Dendritic cell treated with granulocyte-macrophage colony-stimulating factor and Interleukin-4, amounts not matched to agents 40 ng/mL and 50 ng/mL, for 4 days (primary cell): ENCODE results near the gene C4B.
"Not testable (repeated sequence)": the region's sequence is repeated elsewhere in the genome, so short reads cannot be mapped to it uniquely, and the experiment has no call there.

ENCODE experiments used
- H3K27ac Mint-ChIP-seq: one replicate; pipeline ENCODE4 v1.8.0; 2022; ENCODE audit warnings: mild to moderate bottlenecking, mixed read lengths
- H3K27me3 Mint-ChIP-seq: one replicate; pipeline ENCODE4 v1.8.0; 2022; ENCODE audit warnings: mild to moderate bottlenecking, mixed read lengths
- H3K36me3 Mint-ChIP-seq: one replicate; pipeline ENCODE4 v1.8.0; 2022; ENCODE audit warnings: low read depth, mixed read lengths
- H3K4me1 Mint-ChIP-seq: one replicate; pipeline ENCODE4 v1.8.0; 2022; ENCODE audit warnings: low read depth, mixed read lengths
- H3K4me3 Mint-ChIP-seq: one replicate; pipeline ENCODE4 v1.8.0; 2022; ENCODE audit warnings: mild to moderate bottlenecking, moderate library complexity, mixed read lengths
- H3K9me3 Mint-ChIP-seq: one replicate; pipeline ENCODE4 v1.8.0; 2022; ENCODE audit warnings: mixed read lengths
- intact Hi-C: fragments of 100-400 bp; cut with micrococcal nuclease; formaldehyde crosslinking; loops from one replicate; pipeline ENCODE4 v1.15.0; 2022

Gene C4B

GRCh38 chr6:32014547-32014946 lies at the start of gene C4B:
C4B (plus strand) TSS chr6:32014795; CDS start chr6:32014846, 51 bp downstream.
- H3K27me3 Mint-ChIP-seq, H3K4me3 Mint-ChIP-seq, H3K27ac Mint-ChIP-seq, H3K4me1 Mint-ChIP-seq, intact Hi-C loops, H3K36me3 Mint-ChIP-seq, H3K9me3 Mint-ChIP-seq: not testable (repeated sequence)

- H3K9me3 Mint-ChIP-seq = no peaks in the 10 kb centered on the region
- no peaks in the 10 kb centered on the region for H3K27me3 Mint-ChIP-seq
- no peak overlapping the region for H3K4me3 Mint-ChIP-seq
- H3K4me1 Mint-ChIP-seq = peaks cover 19% of the 10 kb centered on the region
- intact Hi-C loops = no loop called here
- H3K36me3 Mint-ChIP-seq = peaks cover 100% of the 10 kb centered on the region
- H3K27ac Mint-ChIP-seq = no peak overlapping the region
Measured at GRCh38 chr6:31965700-31966099, 48.9 kb upstream of the C4B start.

DNA sequence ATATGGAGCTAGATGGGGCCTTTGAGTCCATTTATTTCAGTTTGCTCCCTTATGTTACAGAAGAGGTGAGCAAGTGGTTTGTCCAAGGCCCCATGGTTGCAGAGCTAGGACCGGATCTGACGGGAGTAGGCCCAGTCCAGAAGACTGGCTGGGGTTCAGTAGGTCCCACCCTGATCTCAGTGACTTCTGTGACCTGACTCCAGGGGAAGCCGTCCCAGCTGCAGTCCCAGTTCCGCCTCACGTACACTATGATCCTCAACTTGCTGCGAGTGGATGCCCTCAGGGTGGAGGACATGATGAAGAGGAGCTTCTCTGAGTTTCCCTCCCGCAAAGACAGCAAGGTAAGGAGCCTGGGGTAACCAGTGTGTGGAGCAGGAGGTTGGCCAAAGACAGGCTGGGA lies 48.1 kb upstream of the C4B start:
- Mint-ChIP-seq H3K27me3 (no peaks in the 10 kb centered on the region), H3K4me3 (no peak overlapping the region), H3K36me3 (peaks cover 93% of the 10 kb centered on the region), H3K9me3 (no peaks in the 10 kb centered on the region), H3K4me1 (peaks cover 25% of the 10 kb centered on the region), H3K27ac (no peak overlapping the region)
- intact Hi-C loops = no loop called here

DNA sequence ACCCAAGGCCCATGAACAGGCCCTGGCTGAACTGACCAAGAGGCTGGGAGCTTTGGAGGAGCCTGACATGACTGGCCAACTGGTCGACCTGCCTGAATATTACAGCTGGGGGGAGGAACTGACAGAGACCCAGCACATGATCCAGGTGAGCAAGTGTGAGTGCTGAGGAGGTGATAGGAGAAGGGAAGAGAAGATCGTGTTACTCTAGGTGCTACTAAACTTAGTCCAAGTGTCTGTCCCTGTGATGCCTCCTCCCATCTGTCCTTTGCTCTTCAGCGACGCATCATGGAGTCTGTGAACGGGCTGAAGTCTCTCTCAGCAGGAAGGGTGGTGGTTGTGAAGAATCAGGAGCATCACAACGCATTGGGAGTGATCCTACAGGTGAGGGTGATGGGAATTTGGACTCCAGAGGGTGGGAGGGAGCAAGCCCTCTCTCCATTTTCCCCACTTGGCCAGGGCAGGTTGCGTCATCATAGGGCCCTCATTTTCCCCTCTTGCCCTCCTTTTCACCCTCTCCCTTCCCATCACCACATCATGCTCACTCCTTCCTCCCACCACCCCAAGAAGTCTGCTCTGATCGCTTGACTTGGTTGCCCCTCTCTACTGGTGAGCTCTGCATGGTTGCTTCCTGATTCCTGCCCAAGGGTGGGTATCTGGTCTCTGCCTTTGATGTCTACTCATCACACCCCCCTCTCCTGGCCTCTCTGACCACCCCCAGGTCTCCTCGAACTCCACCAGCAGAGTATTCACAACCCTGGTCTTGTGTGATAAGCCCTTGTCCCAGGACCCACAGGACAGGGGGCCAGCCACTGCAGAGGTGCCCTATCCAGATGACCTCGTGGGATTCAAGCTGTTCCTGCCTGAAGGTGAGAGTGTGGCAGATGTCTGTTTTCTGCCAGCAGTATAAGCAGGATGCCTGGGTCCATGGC lies 47.3 kb upstream of the C4B start:
- H3K36me3 Mint-ChIP-seq = peaks cover 87% of the 10 kb centered on the region
- no peaks in the 10 kb centered on the region for H3K27me3 Mint-ChIP-seq
- no peaks in the 10 kb centered on the region for H3K9me3 Mint-ChIP-seq
- H3K4me1 Mint-ChIP-seq = peaks cover 23% of the 10 kb centered on the region
- no peak overlapping the region for H3K4me3 Mint-ChIP-seq
- no peak overlapping the region for H3K27ac Mint-ChIP-seq
- intact Hi-C loops = no loop called here

GRCh38 chr6:31967926-31968320 lies 46.7 kb upstream of the C4B start:
- Mint-ChIP-seq H3K36me3 (peaks cover 87% of the 10 kb centered on the region), H3K4me1 (peaks cover 28% of the 10 kb centered on the region), H3K27me3 (no peaks in the 10 kb centered on the region), H3K27ac (no peak overlapping the region), H3K4me3 (no peak overlapping the region), H3K9me3 (no peaks in the 10 kb centered on the region)
- intact Hi-C loops = no loop called here

DNA sequence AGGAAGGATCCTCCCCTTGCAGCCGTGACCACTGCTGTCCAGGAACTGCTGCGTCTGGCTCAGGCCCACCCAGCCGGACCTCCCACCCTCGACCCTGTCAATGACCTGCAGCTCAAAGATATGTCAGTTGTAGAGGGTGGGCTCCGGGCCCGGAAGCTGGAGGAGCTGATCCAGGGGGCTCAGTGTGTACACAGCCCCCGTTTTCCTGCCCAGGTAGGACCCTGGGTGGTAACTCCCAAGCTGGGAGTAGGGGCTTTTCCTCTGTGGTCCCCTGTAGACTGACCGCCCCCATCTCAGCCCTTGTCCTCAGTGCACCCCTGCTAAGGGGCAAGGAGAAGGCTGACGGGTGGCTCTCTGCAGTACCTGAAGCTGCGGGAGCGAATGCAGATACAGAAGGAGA lies 46.3 kb upstream of the C4B start:
- H3K4me3 Mint-ChIP-seq = no peak overlapping the region
- intact Hi-C loops = no loop called here
- H3K36me3 Mint-ChIP-seq = peaks cover 84% of the 10 kb centered on the region
- H3K9me3 Mint-ChIP-seq = no peaks in the 10 kb centered on the region
- H3K4me1 Mint-ChIP-seq = peaks cover 32% of the 10 kb centered on the region
- H3K27me3 Mint-ChIP-seq = no peaks in the 10 kb centered on the region
- H3K27ac Mint-ChIP-seq = no peak overlapping the region

GRCh38 chr6:31968791-31969711 lies 45.5 kb upstream of the C4B start:
- Mint-ChIP-seq H3K4me3 (no peak overlapping the region), H3K27ac (no peak overlapping the region), H3K36me3 (peaks cover 80% of the 10 kb centered on the region), H3K9me3 (no peaks in the 10 kb centered on the region), H3K4me1 (peaks cover 39% of the 10 kb centered on the region), H3K27me3 (no peaks in the 10 kb centered on the region)
- intact Hi-C loops = no loop called here

DNA sequence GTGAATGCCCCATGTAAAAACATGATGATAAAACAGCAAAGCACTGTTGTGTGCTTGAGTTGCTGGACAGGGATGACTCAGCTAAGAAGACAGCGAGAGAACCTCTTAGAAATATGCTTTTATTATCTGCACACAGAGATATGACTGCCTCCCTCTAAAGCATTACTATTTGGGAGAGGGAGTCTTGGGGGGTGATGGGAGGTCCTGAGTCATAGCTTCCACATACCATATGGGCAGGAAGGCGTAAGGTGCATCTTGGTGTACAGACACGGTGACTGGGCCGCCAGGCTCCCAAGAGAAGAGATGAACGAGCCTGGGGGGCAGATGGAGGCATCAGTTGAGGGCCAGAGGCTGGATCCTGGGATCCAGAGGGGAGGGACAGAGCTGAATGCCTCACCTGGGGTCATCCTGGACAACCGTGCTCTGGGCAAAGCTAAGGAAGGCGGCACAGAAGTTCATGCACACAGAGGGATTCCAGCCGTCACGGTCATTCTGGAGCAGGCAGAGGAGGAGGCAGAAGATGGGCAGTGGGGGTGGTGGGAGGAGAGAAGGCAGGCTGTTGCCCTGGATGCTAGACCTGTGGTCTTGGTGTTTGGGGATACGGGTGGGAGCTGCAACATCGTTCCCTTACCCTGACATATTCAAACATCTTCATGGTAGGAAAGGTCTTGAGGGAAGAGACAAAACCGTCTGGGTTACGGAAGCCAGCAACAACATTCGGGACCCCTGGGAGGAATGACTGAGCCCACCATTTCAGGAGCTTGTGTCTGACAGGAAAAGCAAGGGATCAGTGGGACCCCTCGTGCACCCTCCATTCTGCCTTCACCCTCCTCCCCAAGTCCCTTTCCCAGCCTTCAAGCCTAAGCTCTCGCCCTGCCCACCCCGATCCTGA lies 44.6 kb upstream of the C4B start:
- Mint-ChIP-seq H3K27me3 (no peaks in the 10 kb centered on the region), H3K27ac (peak overlapping the region; percentile 98), H3K9me3 (no peaks in the 10 kb centered on the region), H3K36me3 (peaks cover 76% of the 10 kb centered on the region), H3K4me1 (peaks cover 43% of the 10 kb centered on the region), H3K4me3 (no peak overlapping the region)
- intact Hi-C loops = no loop called here

DNA sequence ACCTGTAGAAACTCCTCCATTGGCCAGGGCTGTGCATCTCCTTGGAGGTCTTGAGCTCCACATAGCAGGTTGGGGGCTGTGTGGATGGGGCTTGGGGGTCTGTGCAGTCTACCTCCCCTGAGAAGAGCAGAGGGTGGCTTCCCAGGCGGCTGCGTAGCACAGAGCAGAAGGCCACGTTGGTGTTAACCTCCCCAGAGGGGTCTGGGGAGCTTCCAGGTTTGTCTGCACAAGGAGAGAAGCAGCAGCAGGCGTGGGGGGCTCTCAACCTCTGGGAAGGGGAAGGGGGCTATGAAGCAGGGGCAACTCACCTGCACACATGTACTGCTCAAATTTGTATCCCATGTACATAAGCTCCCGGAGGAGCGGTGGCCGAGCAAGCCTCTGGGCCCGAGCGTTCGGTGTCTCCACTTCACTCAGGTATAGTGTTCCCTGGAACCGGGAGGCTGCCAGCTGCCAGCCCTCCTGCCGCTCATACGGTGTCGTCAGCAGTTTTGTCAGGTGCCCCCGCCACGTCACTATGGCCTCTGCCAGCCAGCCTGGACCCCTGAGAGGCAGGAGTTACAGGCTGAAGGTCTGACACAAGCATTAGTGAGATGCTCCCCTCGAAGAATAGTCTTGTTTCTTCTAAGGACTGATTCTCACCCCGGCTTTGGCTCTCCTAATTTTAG lies 43.9 kb upstream of the C4B start:
- H3K4me3 Mint-ChIP-seq = peak overlapping the region; percentile 88

DNA sequence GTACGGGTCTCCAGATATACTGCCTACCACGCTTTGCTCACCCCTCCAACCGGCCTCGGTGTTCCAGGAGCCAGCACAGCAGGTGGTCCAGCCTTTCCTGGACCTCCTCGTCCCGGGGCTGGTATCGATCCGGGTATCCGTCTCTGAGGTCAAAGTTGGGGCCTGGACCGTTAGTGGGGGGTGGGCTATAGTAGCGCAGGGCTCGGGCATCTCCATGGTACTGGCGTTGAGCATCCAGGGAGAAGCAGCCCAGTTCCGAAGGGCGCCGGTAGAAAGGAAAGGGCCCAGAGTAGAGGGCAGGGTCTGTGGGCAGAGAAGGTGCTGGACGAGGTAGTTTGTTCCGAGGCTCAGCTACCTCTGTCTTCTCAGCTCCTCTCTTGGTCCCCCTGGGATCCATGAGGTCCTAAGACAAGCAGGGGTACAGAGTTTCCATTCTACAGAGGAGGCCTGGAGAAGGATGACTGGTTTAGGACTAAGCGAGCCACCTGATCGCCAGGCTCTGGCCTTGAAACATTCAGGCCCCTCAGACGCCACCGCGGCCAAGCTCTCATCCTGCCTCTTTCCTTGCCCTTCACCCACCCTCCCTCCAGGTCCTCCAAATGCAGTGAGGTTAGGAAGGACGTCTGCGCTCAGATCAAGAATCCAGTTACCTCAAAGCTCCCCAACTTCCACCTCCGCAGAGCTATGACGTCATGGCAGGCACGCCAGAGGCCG lies 43.2 kb upstream of the C4B start:
- intact Hi-C loops = no loop called here
- H3K9me3 Mint-ChIP-seq = no peaks in the 10 kb centered on the region

More for the DNA sequence above, 43.9 kb upstream of the C4B start:
- no peaks in the 10 kb centered on the region for H3K9me3 Mint-ChIP-seq
- H3K27ac Mint-ChIP-seq = peak overlapping the region; percentile 98
- intact Hi-C loops = no loop called here
- H3K4me1 Mint-ChIP-seq = peaks cover 43% of the 10 kb centered on the region
- no peaks in the 10 kb centered on the region for H3K27me3 Mint-ChIP-seq
- peaks cover 76% of the 10 kb centered on the region for H3K36me3 Mint-ChIP-seq

DNA sequence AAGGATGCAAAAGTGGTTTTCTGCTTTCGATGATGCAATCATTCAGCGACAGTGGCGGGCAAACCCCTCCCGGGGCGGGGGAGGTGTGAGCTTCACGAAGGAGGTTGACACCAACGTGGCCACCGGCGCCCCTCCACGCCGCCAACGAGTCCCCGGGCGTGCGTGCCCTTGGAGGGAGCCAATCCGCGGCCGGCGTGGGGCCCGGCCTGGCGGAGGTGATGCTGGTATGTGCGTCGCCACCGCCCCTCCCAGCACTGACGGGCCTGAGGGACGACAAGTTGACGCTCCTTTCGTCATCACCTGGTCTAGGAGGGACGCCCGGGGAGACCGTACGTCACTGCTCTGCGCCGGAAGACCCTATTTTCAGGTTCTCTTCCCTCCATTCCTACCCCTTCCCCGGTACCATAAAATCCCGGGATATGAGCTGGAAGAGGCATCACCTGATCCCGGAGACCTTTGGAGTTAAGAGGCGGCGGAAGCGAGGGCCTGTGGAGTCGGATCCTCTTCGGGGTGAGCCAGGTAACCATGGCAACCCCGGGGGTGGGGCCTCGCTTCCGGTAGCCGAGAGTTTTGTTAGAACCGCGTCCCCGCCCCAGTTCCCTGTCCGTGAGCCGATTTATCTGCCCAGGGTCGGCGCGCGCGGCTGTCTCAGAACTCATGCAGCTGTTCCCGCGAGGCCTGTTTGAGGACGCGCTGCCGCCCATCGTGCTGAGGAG lies 42.4 kb upstream of the C4B start, which contains the start of gene DXO:
DXO (minus strand) TSS at position 146 of the 716 bp plus-strand sequence. CDS start 463 bp downstream, outside the sequence.
- peaks cover 43% of the 10 kb centered on the region for H3K4me1 Mint-ChIP-seq
- H3K9me3 Mint-ChIP-seq = no peaks in the 10 kb centered on the region
- peaks cover 74% of the 10 kb centered on the region for H3K36me3 Mint-ChIP-seq
- peak within 1 kb of the TSS; percentile 98 for H3K27ac Mint-ChIP-seq
- intact Hi-C loops = loop anchor here (1.0 kb wide), 1 partner anchor 13 kb away; the partner anchor contains the start of gene SKIC2
- H3K4me3 Mint-ChIP-seq = peak within 1 kb of the TSS; percentile 88
- no peaks in the 10 kb centered on the region for H3K27me3 Mint-ChIP-seq

More for the DNA sequence above, 43.2 kb upstream of the C4B start:
- Mint-ChIP-seq H3K27me3 (no peaks in the 10 kb centered on the region), H3K4me1 (peaks cover 43% of the 10 kb centered on the region), H3K27ac (peak overlapping the region; percentile 98), H3K36me3 (peaks cover 74% of the 10 kb centered on the region), H3K4me3 (peak overlapping the region; percentile 88)
